Retinal pigment epithelial cell (primary cell): ENCODE results near the gene ELP4.

ENCODE experiments used
- DNase-seq: peaks from one replicate; pipeline ENCODE4 v3.0.0-alpha.2; 2010; ENCODE audit warnings: low read depth
- H3K4me3 ChIP-seq: 2 replicates; pipeline ENCODE4 v1.5.1; 2011; ENCODE audit warnings: mild to moderate bottlenecking, low read length, control low read depth, moderate library complexity
- TF ChIP-seq, protein P1 (sequence below): conservative IDR thresholded peaks from 2 replicates; pipeline ENCODE4 v1.5.1; 2011; ENCODE audit warnings: low read depth, low read length, control low read depth, inconsistent platforms

The ELP4 gene

DNA sequence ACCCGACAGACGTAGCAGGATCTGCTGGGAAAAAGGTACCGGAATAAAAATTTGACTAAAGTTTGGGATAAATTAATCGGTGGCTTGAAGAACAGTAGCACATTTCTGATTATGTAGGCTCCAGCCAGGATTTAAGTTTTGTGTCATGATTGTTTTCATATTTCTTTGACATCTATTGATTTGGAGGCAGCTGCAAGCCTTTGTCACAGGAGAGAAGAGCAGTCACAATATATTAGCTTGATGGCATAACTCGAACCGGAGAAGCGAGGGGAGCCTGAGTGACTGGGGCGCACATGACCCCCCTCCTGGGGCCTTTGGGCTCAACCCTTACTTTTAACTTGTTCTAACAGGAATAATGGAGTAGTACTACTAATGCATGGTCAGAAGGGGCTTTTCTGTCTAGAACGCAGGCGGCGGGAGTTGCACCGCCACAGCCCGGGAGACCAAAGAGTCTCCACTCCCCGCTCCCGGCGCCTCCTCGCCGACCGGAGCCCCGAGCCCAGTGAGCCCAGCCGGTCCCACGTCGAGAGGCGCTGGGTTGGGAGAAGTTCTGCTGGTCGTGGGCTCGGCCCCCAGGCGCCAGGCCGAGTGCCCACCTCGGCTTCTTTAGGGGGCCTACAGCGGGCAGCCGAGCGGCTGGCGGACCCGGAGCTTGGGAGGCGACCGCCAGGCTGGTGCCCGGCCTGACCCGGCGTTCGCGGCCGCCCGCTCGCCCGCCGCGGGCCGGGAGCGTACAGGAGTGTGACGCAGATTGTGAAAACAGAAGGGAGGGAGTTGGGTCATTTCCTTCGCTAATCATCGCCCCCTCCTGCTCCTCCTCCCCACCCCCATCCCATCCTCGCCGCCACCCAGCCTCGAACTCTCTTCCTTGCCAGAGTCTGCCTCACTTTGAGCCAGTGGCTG lies 317.2 kb downstream of the ELP4 start:
- TF ChIP-seq, protein P1, sequence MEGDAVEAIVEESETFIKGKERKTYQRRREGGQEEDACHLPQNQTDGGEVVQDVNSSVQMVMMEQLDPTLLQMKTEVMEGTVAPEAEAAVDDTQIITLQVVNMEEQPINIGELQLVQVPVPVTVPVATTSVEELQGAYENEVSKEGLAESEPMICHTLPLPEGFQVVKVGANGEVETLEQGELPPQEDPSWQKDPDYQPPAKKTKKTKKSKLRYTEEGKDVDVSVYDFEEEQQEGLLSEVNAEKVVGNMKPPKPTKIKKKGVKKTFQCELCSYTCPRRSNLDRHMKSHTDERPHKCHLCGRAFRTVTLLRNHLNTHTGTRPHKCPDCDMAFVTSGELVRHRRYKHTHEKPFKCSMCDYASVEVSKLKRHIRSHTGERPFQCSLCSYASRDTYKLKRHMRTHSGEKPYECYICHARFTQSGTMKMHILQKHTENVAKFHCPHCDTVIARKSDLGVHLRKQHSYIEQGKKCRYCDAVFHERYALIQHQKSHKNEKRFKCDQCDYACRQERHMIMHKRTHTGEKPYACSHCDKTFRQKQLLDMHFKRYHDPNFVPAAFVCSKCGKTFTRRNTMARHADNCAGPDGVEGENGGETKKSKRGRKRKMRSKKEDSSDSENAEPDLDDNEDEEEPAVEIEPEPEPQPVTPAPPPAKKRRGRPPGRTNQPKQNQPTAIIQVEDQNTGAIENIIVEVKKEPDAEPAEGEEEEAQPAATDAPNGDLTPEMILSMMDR: no peak
- H3K4me3 ChIP-seq: no peak overlapping the region
- DNase-seq: no peak

DNA sequence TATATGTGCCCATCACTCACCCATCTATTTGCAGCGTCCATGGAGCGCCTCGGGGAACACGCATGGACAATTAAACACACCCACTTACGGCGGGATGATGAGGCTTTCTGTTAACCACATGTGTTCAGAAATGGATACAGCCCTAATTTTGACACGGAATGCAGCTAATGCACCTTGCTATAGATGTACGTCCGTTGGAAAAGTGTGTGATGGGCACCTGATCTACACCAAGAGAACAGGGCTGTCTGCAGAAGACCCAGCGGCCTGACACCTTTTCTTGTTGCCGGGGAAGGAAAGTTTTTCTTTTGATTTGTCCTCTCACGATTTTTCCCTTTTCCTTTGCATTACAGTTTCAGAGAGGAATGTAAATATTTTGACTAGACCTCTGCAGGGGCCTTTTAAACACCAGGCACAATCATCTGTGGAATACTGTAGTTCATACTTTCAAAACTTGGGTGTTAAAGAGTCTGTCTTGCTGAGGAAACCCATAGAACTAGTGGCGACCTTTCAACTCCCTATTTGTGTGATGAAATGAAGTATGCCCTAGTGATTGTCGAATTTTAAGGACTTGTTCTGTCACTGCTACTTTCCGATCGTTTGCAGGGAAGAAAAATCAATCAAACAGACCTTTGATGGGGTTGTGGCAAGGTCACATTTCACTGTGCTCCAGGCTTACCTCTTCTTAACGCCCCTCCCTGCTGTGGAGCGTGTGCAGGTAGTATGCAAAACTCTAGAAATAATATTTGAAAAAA lies 318.1 kb downstream of the ELP4 start:
- DNase-seq: no peak
- TF ChIP-seq, protein P1: no peak
- H3K4me3 ChIP-seq: no peak overlapping the region

DNA sequence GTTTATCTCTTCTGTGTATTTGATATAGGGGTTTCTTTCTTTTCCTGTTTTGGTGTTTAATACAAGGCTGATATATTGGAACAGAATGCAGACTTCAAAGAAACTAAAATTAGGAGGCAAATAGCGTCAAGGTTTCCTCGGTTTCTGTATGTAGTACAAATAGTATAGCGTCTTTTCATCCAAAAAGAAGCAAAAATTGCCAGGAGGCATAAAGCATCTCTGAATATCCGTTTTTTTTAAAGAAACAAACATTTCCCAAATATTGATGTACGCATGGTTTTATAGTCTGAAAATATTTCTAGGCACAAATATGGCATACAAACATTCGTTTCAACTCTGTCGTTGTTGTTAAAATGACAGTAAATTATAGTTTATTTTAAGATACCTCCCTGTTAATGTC lies 318.6 kb downstream of the ELP4 start:
- TF ChIP-seq, protein P1: no peak
- no peak overlapping the region for H3K4me3 ChIP-seq
- DNase-seq: no peak

DNA sequence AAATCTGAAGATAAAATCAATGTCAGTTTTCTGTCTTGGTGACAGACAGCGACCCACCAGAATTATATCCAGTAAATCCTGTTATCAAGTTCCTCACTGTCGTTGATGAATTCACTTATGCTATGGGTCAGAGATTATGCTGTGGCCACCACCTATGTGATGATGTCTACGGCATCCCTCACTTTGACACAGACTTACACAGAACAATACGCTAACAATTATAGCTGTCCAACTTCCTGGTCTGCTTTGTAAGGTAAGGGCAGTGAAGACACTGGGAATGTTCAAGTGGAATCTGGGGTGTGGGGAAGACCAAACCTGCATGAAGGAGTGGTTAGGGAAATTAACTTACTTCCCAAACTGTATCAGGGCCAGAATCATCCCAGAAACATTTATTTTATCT lies 320.8 kb downstream of the ELP4 start:
- no peak overlapping the region for H3K4me3 ChIP-seq
- TF ChIP-seq, protein P1: no peak
- no peak for DNase-seq

DNA sequence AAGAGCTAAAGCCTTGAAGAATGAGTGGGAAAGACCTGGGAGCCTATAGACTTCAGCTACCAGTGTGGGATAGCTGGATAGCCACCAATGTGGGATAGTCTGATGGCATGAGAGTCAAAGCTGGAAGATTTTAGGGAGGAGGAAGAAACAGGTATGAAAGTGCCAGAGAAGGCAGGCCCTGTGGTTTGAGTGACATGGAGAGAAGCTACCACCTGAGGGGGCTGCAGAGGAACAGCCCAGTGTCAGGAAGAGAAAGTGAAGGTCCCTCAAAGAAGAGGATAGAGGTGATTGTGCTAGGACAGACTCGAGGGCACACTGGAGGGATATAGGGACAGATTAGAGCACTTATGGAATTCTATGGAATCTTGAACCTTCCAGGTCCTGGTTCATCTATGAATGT lies 324.7 kb downstream of the ELP4 start:
- H3K4me3 ChIP-seq: no peak overlapping the region
- no peak for DNase-seq
- TF ChIP-seq, protein P1: peak; percentile 5
